ENCODE measurements around the gene EFEMP1. TPM values are rescaled to one million over a fixed set of nuclear protein-coding genes. Genes with fewer than 3 reads are reported as not detected.

EFEMP1 gene
- total and polyA plus RNA-seq, 10 of the 15 experiments (the other 5 are each of a cell fraction or from before 2014, with no cell fraction given), result 0.27 to 1.2 (median 0.35) TPM; not detected in 6

DNA sequence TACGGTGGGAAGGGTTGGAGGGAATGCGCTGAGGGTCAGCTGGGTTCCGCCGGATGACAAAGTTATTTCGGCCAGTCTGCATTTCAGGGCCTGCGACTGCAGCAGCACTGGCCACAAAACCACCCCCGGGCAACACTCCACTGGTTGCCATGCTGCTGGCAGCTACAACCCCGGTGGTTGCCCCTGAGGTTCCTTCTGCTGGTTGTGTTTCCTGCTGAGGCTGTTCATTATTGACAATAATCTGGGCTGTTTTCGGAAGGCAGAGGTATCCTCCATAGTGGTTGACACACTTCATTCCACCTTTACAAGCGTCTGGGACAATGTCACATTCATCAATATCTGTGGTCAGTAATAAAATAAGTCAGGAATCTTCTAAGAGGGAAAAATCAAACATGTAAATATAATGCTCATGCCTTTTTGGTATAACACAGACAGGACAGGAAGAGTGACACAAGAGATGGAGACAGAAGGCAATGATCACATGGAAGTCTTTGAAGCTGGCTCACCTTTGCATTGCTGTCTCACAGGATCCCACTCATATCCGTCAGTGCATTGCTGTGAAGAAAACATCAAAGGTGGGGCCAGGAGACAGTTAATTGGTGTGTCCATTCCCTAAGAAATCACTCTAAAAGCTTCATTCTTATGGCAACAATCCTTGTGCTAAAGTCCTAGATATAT lies 5.7 kb downstream of the EFEMP1 start:
- CTCF ChIA-PET, result no interaction called here
- Histone ChIP-seq H4K20me1 (ENCODE audit: control insufficient read depth, insufficient read depth) (no peaks in the 10 kb centered on the region), H3K36me3 (ENCODE audit: control insufficient read depth in 2 of 2, insufficient read depth in 2 of 2, low read length in 1 of 2) (no peaks in the 10 kb centered on the region), H3K4me1 (ENCODE audit: control insufficient read depth, insufficient read depth, low read length) (peaks cover 7% of the 10 kb centered on the region; the same call in 1 of the 2 replicates), H3K9ac (ENCODE audit: control insufficient read depth, insufficient read depth, low read length) (no peak overlapping the region), H3K27me3 (replicated peaks in 1 of 2; ENCODE audit: control insufficient read depth in 2 of 2, insufficient read depth in 2 of 2, low read length in 1 of 2) (peaks cover 4 to 10% of the 10 kb centered on the region in 2 experiments; a peak in 3 of 4 replicates), H3K27ac (ENCODE audit: control insufficient read depth, insufficient read depth) (no peak overlapping the region), H3K4me2 (ENCODE audit: control insufficient read depth, insufficient read depth) (no peak overlapping the region), H3K79me2 (ENCODE audit: control insufficient read depth, insufficient read depth, low read length) (no peaks in the 10 kb centered on the region), H3K4me3 (no peak overlapping the region), H2AFZ (ENCODE audit: control insufficient read depth, low read depth, low read length) (no peak overlapping the region), H3K9me3 (replicated peaks; ENCODE audit: control insufficient read depth, insufficient read depth, low read length) (no peaks in the 10 kb centered on the region)
- DNase-seq (ENCODE audit: low read depth, low spot score) (no peak), FAIRE-seq (no peak), ATAC-seq (no peak)
- no TSS peak for BruUV-seq (replicated peaks)
- SMC1A ChIA-PET (ENCODE audit: uncharacterized antibody, unreplicated experiment), result no interaction called here
- in situ Hi-C loops (cut with MboI) (no loop called here), intact Hi-C loops (cut with micrococcal nuclease; ENCODE audit: unreplicated experiment) (no loop called here)
- 59% methylated on average over 11 of the region's 11 CpGs for WGBS (ENCODE audit: insufficient coverage, insufficient replicate concordance, low lambda C conversion rate, missing lambda C conversion rate)
- POLR2A ChIA-PET, result no interaction called here
- RAD21 ChIA-PET (ENCODE audit: unreplicated experiment), result no interaction called here
- TF ChIP-seq RBBP5 (conservative IDR thresholded peaks at IDR 0.05) (no peak), PBX3 (IDR thresholded peaks at IDR 0.05; ENCODE audit: insufficient replicate concordance, low read depth, low read length) (no peak), USF1 (IDR thresholded peaks at IDR 0.05; ENCODE audit: borderline replicate concordance, extremely low read length, insufficient read depth, low read depth, low read length) (no peak), CBX5 (IDR thresholded peaks at IDR 0.05; ENCODE audit: low read depth) (no peak), ZNF207 (IDR thresholded peaks at IDR 0.05; ENCODE audit: borderline replicate concordance) (no peak), E2F8 (IDR thresholded peaks at IDR 0.05; ENCODE audit: low read depth, partially characterized antibody) (no peak), IKZF2 (IDR thresholded peaks at IDR 0.05) (no peak), ASH2L (IDR thresholded peaks at IDR 0.05; ENCODE audit: borderline replicate concordance, low read depth) (no peak), NFYA (IDR thresholded peaks at IDR 0.05; ENCODE audit: borderline replicate concordance, low read depth, low read length) (no peak), LARP7 (IDR thresholded peaks at IDR 0.05) (no peak), YBX1 (IDR thresholded peaks at IDR 0.05) (no peak)
- TF ChIP-seq, protein P1, sequence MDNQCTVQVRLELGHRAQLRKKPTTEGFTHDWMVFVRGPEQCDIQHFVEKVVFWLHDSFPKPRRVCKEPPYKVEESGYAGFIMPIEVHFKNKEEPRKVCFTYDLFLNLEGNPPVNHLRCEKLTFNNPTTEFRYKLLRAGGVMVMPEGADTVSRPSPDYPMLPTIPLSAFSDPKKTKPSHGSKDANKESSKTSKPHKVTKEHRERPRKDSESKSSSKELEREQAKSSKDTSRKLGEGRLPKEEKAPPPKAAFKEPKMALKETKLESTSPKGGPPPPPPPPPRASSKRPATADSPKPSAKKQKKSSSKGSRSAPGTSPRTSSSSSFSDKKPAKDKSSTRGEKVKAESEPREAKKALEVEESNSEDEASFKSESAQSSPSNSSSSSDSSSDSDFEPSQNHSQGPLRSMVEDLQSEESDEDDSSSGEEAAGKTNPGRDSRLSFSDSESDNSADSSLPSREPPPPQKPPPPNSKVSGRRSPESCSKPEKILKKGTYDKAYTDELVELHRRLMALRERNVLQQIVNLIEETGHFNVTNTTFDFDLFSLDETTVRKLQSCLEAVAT (IDR thresholded peaks at IDR 0.05), result no peak
- TF ChIP-seq, protein P2, sequence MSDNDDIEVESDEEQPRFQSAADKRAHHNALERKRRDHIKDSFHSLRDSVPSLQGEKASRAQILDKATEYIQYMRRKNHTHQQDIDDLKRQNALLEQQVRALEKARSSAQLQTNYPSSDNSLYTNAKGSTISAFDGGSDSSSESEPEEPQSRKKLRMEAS (IDR thresholded peaks at IDR 0.05; ENCODE audit: low read depth, low read length), result no peak
